ENCODE data around the gene INTS6. TPM values are rescaled to one million over a fixed set of nuclear protein-coding genes. Genes with fewer than 3 reads are reported as not detected.

INTS6 gene
- polyA plus RNA-seq, 1 experiment, result 53.7 TPM

GRCh38 chr13:51322826-51323225 lies 130.0 kb downstream of the INTS6 start:
- no peaks in the 10 kb centered on the region for H3K9me3 ChIP-seq (ENCODE audit: control insufficient read depth, insufficient read depth, low read length)
- ChIA-PET POLR2A (no interaction called here), CTCF (no interaction called here)
- no peak for DNase-seq (ENCODE audit: low read depth, low spot score)
- no peak overlapping the region for H3K4me3 ChIP-seq (ENCODE audit: low read depth, low read length)
- H3K27ac ChIP-seq (ENCODE audit: low read depth, low read length), result no peak overlapping the region
- peaks cover 11% of the 10 kb centered on the region for H3K27me3 ChIP-seq (ENCODE audit: control insufficient read depth, insufficient read depth, low read length)
- no peak for TF ChIP-seq CTCF (IDR thresholded peaks at IDR 0.05; ENCODE audit: low read depth, low read length)

GRCh38 chr13:51321836-51322235 lies 131.0 kb downstream of the INTS6 start:
- no peak for DNase-seq (ENCODE audit: low read depth, low spot score)
- CTCF ChIA-PET, result interaction anchor here (1.0 kb wide), 1 partner anchor 35 kb away, joined by 5 read pairs; no protein-coding TSS in a partner anchor
- Histone ChIP-seq H3K27me3 (ENCODE audit: control insufficient read depth, insufficient read depth, low read length) (peaks cover 11% of the 10 kb centered on the region), H3K9me3 (ENCODE audit: control insufficient read depth, insufficient read depth, low read length) (no peaks in the 10 kb centered on the region), H3K4me3 (ENCODE audit: low read depth, low read length) (no peak overlapping the region), H3K27ac (ENCODE audit: low read depth, low read length) (no peak overlapping the region)
- TF ChIP-seq CTCF (IDR thresholded peaks at IDR 0.05; ENCODE audit: low read depth, low read length), result no peak
- POLR2A ChIA-PET, result no interaction called here

- no peak for DNase-seq (ENCODE audit: low read depth, low spot score)
- Histone ChIP-seq H3K9me3 (ENCODE audit: control insufficient read depth, insufficient read depth, low read length) (no peaks in the 10 kb centered on the region), H3K27me3 (ENCODE audit: control insufficient read depth, insufficient read depth, low read length) (peaks cover 11% of the 10 kb centered on the region), H3K4me3 (ENCODE audit: low read depth, low read length) (no peak overlapping the region), H3K27ac (ENCODE audit: low read depth, low read length) (no peak overlapping the region)
- ChIA-PET CTCF (no interaction called here), POLR2A (no interaction called here)
- no peak for TF ChIP-seq CTCF (IDR thresholded peaks at IDR 0.05; ENCODE audit: low read depth, low read length)
Measured at GRCh38 chr13:51318876-51319275, 134.0 kb downstream of the INTS6 start.

- Histone ChIP-seq H3K27ac (ENCODE audit: low read depth, low read length) (no peak overlapping the region), H3K27me3 (ENCODE audit: control insufficient read depth, insufficient read depth, low read length) (peaks cover 10% of the 10 kb centered on the region), H3K4me3 (ENCODE audit: low read depth, low read length) (no peak overlapping the region), H3K9me3 (ENCODE audit: control insufficient read depth, insufficient read depth, low read length) (no peaks in the 10 kb centered on the region)
- no peak for DNase-seq (ENCODE audit: low read depth, low spot score)
- TF ChIP-seq CTCF (IDR thresholded peaks at IDR 0.05; ENCODE audit: low read depth, low read length), result no peak
- POLR2A ChIA-PET, result no interaction called here
- CTCF ChIA-PET, result interaction anchor here (1.0 to 1.1 kb wide), 2 partner anchors 30 to 32 kb away, joined by 3 read pairs; no protein-coding TSS in a partner anchor
Measured at GRCh38 chr13:51318015-51318414, 134.8 kb downstream of the INTS6 start.

- CTCF ChIA-PET, result interaction anchor here (1.1 kb wide), 1 partner anchor 29 kb away, joined by 3 read pairs; no protein-coding TSS in a partner anchor
- no peak overlapping the region for H3K27ac ChIP-seq (ENCODE audit: low read depth, low read length)
- no peak overlapping the region for H3K4me3 ChIP-seq (ENCODE audit: low read depth, low read length)
- POLR2A ChIA-PET, result no interaction called here
- no peaks in the 10 kb centered on the region for H3K9me3 ChIP-seq (ENCODE audit: control insufficient read depth, insufficient read depth, low read length)
- TF ChIP-seq CTCF (IDR thresholded peaks at IDR 0.05; ENCODE audit: low read depth, low read length), result no peak
- H3K27me3 ChIP-seq (ENCODE audit: control insufficient read depth, insufficient read depth, low read length), result peaks cover 5% of the 10 kb centered on the region
- DNase-seq (ENCODE audit: low read depth, low spot score), result no peak
Measured at GRCh38 chr13:51317262-51317661, 135.6 kb downstream of the INTS6 start.
